Loucy (cell line): ENCODE measurements around the gene PDGFA.

ENCODE experiments used
- EZH2phosphoT487 ChIP-seq: fragments of 200-600 bp; IDR thresholded peaks from 2 replicates; pipeline ENCODE4 v1.6.1; 2018; ENCODE audit warnings: antibody characterized with exemption, mild to moderate bottlenecking, moderate library complexity, borderline replicate concordance
- TF ChIP-seq, protein P1 (sequence below): fragments of 200-600 bp; sonication (generic); conservative IDR thresholded peaks from 2 replicates; pipeline ENCODE4 v1.5.1; 2014; ENCODE audit warnings: mild to moderate bottlenecking, antibody characterized with exemption, low read length

DNA sequence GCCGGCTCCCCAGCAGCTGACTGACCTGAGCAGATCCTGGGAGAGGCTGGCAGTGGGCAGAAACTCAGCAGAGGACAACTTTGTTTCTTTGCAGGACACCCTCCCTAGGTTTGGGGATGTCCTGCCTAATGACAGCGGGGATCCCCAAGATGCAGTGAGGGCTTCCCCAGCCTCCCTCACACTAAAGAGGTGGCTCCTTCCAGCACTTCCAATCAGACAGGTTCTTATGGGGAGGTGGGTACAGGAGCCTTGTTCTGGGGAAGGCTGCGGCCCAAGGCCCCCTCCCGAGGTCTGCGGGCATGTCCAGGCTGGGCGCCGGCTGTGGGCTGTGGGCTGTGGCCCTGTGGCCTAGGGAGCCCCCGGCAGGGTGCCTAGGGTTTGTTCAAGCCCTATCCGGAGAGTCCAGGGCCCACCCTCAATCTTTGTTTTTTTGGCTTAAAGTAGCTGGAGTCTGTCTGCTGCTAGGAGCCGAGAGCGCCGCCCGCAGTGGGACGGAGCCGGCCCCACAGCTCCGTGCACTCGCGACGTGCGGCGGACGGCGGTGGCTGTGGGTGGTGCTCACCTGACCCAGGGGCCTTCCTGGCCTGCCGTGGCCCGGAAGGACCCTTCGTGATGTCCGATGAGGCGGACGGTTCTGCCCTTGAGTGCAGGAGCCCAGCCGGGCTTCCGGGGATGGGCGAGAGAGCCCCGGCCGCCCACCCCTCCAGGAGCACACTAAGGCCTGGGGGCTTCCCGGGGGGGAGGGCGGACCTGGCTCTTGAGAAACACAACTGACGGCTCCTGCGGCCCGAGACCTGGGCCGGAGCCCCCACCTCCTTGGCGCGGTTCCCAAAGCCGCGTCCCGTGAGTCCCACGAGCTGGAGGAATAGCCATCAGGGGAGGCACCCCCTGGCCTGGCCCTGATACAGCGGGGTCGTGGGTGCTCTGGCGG is 57.2 kb downstream of the PDGFA start:
- TF ChIP-seq, protein P1, sequence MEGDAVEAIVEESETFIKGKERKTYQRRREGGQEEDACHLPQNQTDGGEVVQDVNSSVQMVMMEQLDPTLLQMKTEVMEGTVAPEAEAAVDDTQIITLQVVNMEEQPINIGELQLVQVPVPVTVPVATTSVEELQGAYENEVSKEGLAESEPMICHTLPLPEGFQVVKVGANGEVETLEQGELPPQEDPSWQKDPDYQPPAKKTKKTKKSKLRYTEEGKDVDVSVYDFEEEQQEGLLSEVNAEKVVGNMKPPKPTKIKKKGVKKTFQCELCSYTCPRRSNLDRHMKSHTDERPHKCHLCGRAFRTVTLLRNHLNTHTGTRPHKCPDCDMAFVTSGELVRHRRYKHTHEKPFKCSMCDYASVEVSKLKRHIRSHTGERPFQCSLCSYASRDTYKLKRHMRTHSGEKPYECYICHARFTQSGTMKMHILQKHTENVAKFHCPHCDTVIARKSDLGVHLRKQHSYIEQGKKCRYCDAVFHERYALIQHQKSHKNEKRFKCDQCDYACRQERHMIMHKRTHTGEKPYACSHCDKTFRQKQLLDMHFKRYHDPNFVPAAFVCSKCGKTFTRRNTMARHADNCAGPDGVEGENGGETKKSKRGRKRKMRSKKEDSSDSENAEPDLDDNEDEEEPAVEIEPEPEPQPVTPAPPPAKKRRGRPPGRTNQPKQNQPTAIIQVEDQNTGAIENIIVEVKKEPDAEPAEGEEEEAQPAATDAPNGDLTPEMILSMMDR: no peak
- TF ChIP-seq EZH2phosphoT487: no peak
